CD4-positive, alpha-beta T cell (primary cell): ENCODE results near the gene SIL1. TPM values are rescaled to one million over a fixed set of nuclear protein-coding genes. Genes with fewer than 3 reads are reported as not detected.

ENCODE experiments used
- ATAC-seq: fragments of 200-7000 bp; cut with Tn5 transposase; one replicate; pipeline ENCODE4 v1.10.0; 2022; ENCODE audit warnings: mild to moderate bottlenecking; ENCODE audit not compliant: poor library complexity
- CTCF ChIA-PET: fragments of 350-600 bp; sonication (Branson Sonifier 250); formaldehyde crosslinking; loops from one replicate; lab custom pipeline; 2021; ENCODE audit warnings: antibody characterized with exemption, inconsistent platforms; lab: Charles Lee
- POLR2A ChIA-PET: fragments of 350-600 bp; sonication (Branson Sonifier 250); formaldehyde crosslinking; loops from one replicate; lab custom pipeline; 2021; ENCODE audit warnings: antibody characterized with exemption, inconsistent platforms; lab: Charles Lee
- DNase-seq, 14 experiments: peaks; one replicate each; pipeline ENCODE4 v3.0.0-alpha.2; 2013 to 2020; ENCODE audit warnings: mixed read lengths in 2 of 14
- H3K27ac ChIP-seq, 2 donors: one replicate each; pipeline versions ENCODE4 v1.5.1 to v1.7.0; 2013; ENCODE audit warnings: low read length in 2 of 2, low read depth in 1 of 2, mild to moderate bottlenecking in 1 of 2
- H3K27me3 ChIP-seq, 2 experiments: 1 replicate in 1 of 2; 2 replicates in 1 of 2; pipeline versions ENCODE4 v1.6.1 to v1.7.0; 2013; ENCODE audit warnings: low read length in 2 of 2, control low read depth in 1 of 2, mild to moderate bottlenecking in 1 of 2, moderate library complexity in 1 of 2; ENCODE audit not compliant: insufficient read depth in 2 of 2, control insufficient read depth in 1 of 2
- H3K36me3 ChIP-seq: one replicate; pipeline ENCODE4 v1.6.1; 2013; ENCODE audit warnings: low read length, control low read depth; ENCODE audit not compliant: insufficient read depth
- H3K4me1 ChIP-seq: one replicate; pipeline ENCODE4 v1.6.1; 2013; ENCODE audit warnings: low read length, control low read depth; ENCODE audit not compliant: insufficient read depth
- H3K4me3 ChIP-seq: one replicate; pipeline ENCODE4 v1.5.1; 2013; ENCODE audit warnings: mild to moderate bottlenecking, low read length, moderate library complexity
- H3K9me3 ChIP-seq, 2 experiments: 1 replicate in 1 of 2; 2 replicates in 1 of 2; pipeline versions ENCODE4 v1.6.1 to v1.7.0; 2013; ENCODE audit warnings: low read length in 2 of 2, mild to moderate bottlenecking in 2 of 2, control low read depth in 1 of 2, moderate library complexity in 1 of 2; ENCODE audit not compliant: control insufficient read depth in 1 of 2, insufficient read depth in 1 of 2
- H3K27ac Mint-ChIP-seq: one replicate; pipeline ENCODE4 v1.8.0; 2020; ENCODE audit warnings: mixed read lengths
- H3K27me3 Mint-ChIP-seq: one replicate; pipeline ENCODE4 v1.8.0; 2021; ENCODE audit warnings: mixed read lengths
- H3K36me3 Mint-ChIP-seq: one replicate; pipeline ENCODE4 v1.8.0; 2021; ENCODE audit warnings: low read depth, mixed read lengths
- H3K4me1 Mint-ChIP-seq: one replicate; pipeline ENCODE4 v1.8.0; 2021; ENCODE audit warnings: low read depth, mixed read lengths
- H3K4me3 Mint-ChIP-seq: one replicate; pipeline ENCODE4 v1.8.0; 2020; ENCODE audit warnings: mild to moderate bottlenecking, mixed read lengths
- H3K9me3 Mint-ChIP-seq: one replicate; pipeline ENCODE4 v1.8.0; 2020; ENCODE audit warnings: mixed read lengths
- intact Hi-C, 2 experiments: fragments of 100-400 bp; cut with DNase I in 1 of 2; cut with micrococcal nuclease in 1 of 2; formaldehyde crosslinking; loops; one replicate each; pipeline versions ENCODE4 v1.15.1 to v1.9.0; 2023 to 2025; cut with DNase I, micrococcal nuclease
- total RNA-seq, 174 experiments: library from RNA in 2 of 174; stranded (reverse) in 2 of 174; gene quantifications; one replicate each; pipeline ENCODE4 v1.2.3 and lab custom pipeline; 2021 to 2026
- TF ChIP-seq, protein P1 (sequence below): fragments of 200-600 bp; IDR thresholded peaks from one replicate; pipeline ENCODE4 v1.8.0; 2022; ENCODE audit warnings: antibody characterized with exemption, mild to moderate bottlenecking

Gene SIL1
- total RNA-seq, 2 experiments from 2014 or later: 5.6 to 9.2 TPM

DNA sequence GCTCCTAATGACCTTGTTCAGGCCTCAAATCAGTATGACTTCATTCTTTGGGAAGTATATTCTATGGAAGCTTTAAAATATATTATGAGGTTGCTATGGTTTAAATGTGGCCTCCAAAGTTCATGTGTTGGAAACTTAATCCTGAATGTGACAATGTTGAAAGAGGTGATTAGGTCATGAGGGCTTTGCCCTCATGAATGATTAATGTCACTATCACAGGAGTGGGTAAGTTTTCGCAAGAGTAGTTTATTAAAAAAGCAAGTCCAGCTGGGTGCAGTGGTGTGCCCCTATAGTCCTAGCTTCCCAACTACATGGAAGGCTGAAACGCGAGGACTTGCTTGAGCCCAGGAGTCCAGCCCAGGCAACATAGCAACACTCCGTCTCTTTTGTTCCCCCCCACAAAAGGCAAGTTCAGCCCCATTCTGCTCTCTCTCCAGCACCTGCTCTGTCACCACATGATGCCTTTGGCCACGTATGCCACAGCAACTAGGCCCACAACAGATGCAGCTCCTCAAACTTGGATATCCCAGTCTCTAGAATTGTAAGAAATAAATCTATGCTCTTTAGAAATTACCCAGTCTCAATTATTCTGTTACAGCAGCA, 105.3 kb downstream of the SIL1 start:
- H3K27me3 Mint-ChIP-seq: no peaks in the 10 kb centered on the region
- H3K4me1 Mint-ChIP-seq: peaks cover 4% of the 10 kb centered on the region
- ChIA-PET POLR2A (no interaction called here), CTCF (no interaction called here)
- Histone ChIP-seq H3K27me3 (no peaks in the 10 kb centered on the region), H3K4me3 (no peak overlapping the region), H3K9me3 (no peaks in the 10 kb centered on the region), H3K27ac (no peak overlapping the region), H3K36me3 (no peaks in the 10 kb centered on the region), H3K4me1 (no peaks in the 10 kb centered on the region)
- no peaks in the 10 kb centered on the region for H3K36me3 Mint-ChIP-seq
- intact Hi-C loops: no loop called here
- ATAC-seq (no peak), DNase-seq (no peak)
- no peak overlapping the region for H3K4me3 Mint-ChIP-seq
- H3K27ac Mint-ChIP-seq: no peak overlapping the region
- TF ChIP-seq, protein P1, sequence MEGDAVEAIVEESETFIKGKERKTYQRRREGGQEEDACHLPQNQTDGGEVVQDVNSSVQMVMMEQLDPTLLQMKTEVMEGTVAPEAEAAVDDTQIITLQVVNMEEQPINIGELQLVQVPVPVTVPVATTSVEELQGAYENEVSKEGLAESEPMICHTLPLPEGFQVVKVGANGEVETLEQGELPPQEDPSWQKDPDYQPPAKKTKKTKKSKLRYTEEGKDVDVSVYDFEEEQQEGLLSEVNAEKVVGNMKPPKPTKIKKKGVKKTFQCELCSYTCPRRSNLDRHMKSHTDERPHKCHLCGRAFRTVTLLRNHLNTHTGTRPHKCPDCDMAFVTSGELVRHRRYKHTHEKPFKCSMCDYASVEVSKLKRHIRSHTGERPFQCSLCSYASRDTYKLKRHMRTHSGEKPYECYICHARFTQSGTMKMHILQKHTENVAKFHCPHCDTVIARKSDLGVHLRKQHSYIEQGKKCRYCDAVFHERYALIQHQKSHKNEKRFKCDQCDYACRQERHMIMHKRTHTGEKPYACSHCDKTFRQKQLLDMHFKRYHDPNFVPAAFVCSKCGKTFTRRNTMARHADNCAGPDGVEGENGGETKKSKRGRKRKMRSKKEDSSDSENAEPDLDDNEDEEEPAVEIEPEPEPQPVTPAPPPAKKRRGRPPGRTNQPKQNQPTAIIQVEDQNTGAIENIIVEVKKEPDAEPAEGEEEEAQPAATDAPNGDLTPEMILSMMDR: no peak
- H3K9me3 Mint-ChIP-seq: no peaks in the 10 kb centered on the region

DNA sequence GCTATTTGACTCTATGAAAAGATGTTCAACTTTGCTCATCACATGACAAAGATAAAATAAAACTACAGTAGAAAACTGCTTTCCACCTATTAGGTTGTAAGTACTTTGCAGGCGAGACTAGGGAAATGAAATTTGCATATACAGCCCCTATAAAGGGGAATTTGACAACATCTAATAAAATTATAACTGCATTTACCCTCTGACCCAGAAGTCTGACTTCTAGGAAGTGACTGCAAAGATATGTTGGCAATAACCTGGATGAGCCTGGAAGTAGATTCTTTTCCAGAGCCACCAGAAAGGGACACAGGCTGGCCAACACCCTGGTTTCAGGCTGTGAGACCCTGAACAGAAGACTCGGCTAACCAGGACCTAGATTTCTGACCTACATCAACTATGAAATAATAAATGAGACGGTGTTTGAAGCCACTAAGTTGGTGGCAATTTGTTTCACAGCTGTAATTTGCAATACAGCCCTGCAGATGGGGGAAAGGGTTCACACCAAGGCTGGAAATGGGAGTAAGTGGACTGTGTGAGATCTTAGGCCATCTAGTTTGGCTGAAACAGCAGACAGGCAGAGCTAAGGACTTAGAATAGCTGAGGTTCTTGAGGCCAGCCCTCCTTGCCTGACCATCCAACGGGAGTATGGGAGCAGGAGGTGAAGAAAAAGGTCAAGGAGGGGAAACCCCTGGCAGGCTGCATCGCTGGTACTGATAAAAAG, 106.6 kb downstream of the SIL1 start:
- ChIA-PET CTCF (no interaction called here), POLR2A (no interaction called here)
- intact Hi-C loops: no loop called here
- Mint-ChIP-seq H3K27ac (no peak overlapping the region), H3K27me3 (no peaks in the 10 kb centered on the region), H3K9me3 (no peaks in the 10 kb centered on the region), H3K4me3 (no peak overlapping the region), H3K36me3 (no peaks in the 10 kb centered on the region), H3K4me1 (peaks cover 4% of the 10 kb centered on the region)
- no peaks in the 10 kb centered on the region for H3K4me1 ChIP-seq
- H3K9me3 ChIP-seq: no peaks in the 10 kb centered on the region
- no peak overlapping the region for H3K27ac ChIP-seq
- no peak for DNase-seq
- ATAC-seq: no peak
- H3K36me3 ChIP-seq: no peaks in the 10 kb centered on the region
- TF ChIP-seq, protein P1: no peak
- H3K27me3 ChIP-seq: no peaks in the 10 kb centered on the region
- no peak overlapping the region for H3K4me3 ChIP-seq

DNA sequence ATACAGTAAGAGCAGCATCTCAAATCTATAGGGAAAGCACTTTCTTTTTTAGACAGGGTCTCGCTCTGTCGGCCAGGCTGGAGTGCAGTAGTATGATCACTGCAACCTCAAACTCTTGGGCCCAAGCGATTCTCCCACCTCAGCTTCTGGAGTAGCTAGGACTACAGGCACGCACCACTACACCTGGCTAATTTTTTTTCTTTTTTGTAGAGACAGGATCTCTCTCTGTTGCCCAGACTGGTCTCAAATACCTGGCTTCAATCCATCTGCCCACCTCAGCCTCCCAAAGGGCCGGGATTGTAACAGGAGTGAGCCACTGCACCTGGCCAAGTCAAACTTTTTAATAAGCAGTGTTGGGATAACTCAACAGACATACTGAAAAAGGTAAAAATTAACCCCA, 107.6 kb downstream of the SIL1 start:
- TF ChIP-seq, protein P1: no peak
- H3K36me3 ChIP-seq: no peaks in the 10 kb centered on the region
- H3K4me3 Mint-ChIP-seq: no peak overlapping the region
- H3K36me3 Mint-ChIP-seq: peaks cover 2% of the 10 kb centered on the region
- H3K27me3 ChIP-seq: no peaks in the 10 kb centered on the region
- POLR2A ChIA-PET: no interaction called here
- peaks cover under 1% of the 10 kb centered on the region for H3K9me3 Mint-ChIP-seq
- H3K4me1 ChIP-seq: no peaks in the 10 kb centered on the region
- CTCF ChIA-PET: no interaction called here
- DNase-seq (no peak), ATAC-seq (no peak)
- intact Hi-C loops: no loop called here
- peaks cover 4% of the 10 kb centered on the region for H3K4me1 Mint-ChIP-seq
- H3K27ac Mint-ChIP-seq: no peak overlapping the region
- H3K9me3 ChIP-seq: no peaks in the 10 kb centered on the region
- H3K27me3 Mint-ChIP-seq: no peaks in the 10 kb centered on the region
- no peak overlapping the region for H3K27ac ChIP-seq
- no peak overlapping the region for H3K4me3 ChIP-seq
